ENCODE measurements around the gene SPRY4. TPM values are rescaled to one million over a fixed set of nuclear protein-coding genes. Genes with fewer than 3 reads are reported as not detected.

The SPRY4 gene
- total RNA-seq, 1 experiment from 2014 or later = 7.7 TPM

DNA sequence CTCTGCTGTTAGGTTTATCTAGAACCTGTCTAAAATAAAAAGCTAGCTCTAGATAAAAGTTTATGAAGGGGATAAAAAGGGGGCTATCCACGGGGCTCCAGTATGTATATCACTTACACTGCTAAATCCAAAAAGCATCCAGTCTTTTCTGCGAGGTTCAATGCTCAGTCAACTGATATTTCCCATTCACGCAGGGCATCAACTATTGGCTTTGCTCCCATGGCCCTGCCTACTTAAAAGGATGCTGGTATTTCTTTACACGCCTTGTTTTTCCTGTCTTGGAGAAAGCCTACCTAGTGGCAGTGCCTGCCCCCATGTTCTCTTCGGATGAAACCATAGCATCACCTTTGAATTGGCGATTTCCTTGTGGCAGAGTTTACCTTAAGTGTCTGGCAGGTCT, 8.1 kb downstream of the SPRY4 start:
- Histone ChIP-seq H3K4me3 (ENCODE audit: low read depth, low read length) (no peak overlapping the region), H3K4me1 (peaks cover 15% of the 10 kb centered on the region), H3K27me3 (replicated peaks; ENCODE audit: control insufficient read depth, insufficient read depth, low read length) (no peaks in the 10 kb centered on the region), H3K36me3 (ENCODE audit: control insufficient read depth, insufficient read depth, low read length) (peaks cover 2% of the 10 kb centered on the region), H3K9me3 (no peaks in the 10 kb centered on the region)
- Mint-ChIP-seq H3K36me3 (ENCODE audit: insufficient read depth, unreplicated experiment) (peaks cover 11% of the 10 kb centered on the region), H3K4me1 (ENCODE audit: low read depth, unreplicated experiment) (peaks cover 18% of the 10 kb centered on the region), H3K27me3 (ENCODE audit: insufficient read depth, unreplicated experiment) (no peaks in the 10 kb centered on the region), H3K4me3 (ENCODE audit: unreplicated experiment) (no peak overlapping the region), H3K27ac (ENCODE audit: unreplicated experiment) (no peak overlapping the region), H3K9me3 (ENCODE audit: unreplicated experiment) (no peaks in the 10 kb centered on the region)
- ChIA-PET POLR2A (no interaction called here), CTCF (no interaction called here)
- DNase-seq = no peak
- TF ChIP-seq, protein P1, sequence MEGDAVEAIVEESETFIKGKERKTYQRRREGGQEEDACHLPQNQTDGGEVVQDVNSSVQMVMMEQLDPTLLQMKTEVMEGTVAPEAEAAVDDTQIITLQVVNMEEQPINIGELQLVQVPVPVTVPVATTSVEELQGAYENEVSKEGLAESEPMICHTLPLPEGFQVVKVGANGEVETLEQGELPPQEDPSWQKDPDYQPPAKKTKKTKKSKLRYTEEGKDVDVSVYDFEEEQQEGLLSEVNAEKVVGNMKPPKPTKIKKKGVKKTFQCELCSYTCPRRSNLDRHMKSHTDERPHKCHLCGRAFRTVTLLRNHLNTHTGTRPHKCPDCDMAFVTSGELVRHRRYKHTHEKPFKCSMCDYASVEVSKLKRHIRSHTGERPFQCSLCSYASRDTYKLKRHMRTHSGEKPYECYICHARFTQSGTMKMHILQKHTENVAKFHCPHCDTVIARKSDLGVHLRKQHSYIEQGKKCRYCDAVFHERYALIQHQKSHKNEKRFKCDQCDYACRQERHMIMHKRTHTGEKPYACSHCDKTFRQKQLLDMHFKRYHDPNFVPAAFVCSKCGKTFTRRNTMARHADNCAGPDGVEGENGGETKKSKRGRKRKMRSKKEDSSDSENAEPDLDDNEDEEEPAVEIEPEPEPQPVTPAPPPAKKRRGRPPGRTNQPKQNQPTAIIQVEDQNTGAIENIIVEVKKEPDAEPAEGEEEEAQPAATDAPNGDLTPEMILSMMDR (IDR thresholded peaks at IDR 0.05; ENCODE audit: insufficient read depth in 1 of 2, low read depth in 1 of 2, low read length in 1 of 2, severe bottlenecking in 1 of 2, unreplicated experiment in 1 of 2) = no peak
- intact Hi-C loops (cut with micrococcal nuclease; ENCODE audit: unreplicated experiment) = no loop called here
- no TSS peak for BruUV-seq (replicated peaks)

- TF ChIP-seq, protein P1 (IDR thresholded peaks at IDR 0.05; ENCODE audit: insufficient read depth in 1 of 2, low read depth in 1 of 2, low read length in 1 of 2, severe bottlenecking in 1 of 2, unreplicated experiment in 1 of 2) = no peak
- H3K27me3 Mint-ChIP-seq (ENCODE audit: insufficient read depth, unreplicated experiment) = no peaks in the 10 kb centered on the region
- DNase-seq = no peak
- no peaks in the 10 kb centered on the region for H3K9me3 Mint-ChIP-seq (ENCODE audit: unreplicated experiment)
- Histone ChIP-seq H3K4me3 (ENCODE audit: low read depth, low read length) (no peak overlapping the region), H3K9me3 (no peaks in the 10 kb centered on the region), H3K4me1 (peaks cover 9% of the 10 kb centered on the region), H3K27me3 (replicated peaks; ENCODE audit: control insufficient read depth, insufficient read depth, low read length) (no peaks in the 10 kb centered on the region), H3K36me3 (ENCODE audit: control insufficient read depth, insufficient read depth, low read length) (peaks cover 2% of the 10 kb centered on the region)
- ChIA-PET POLR2A (no interaction called here), CTCF (no interaction called here)
- peaks cover 11% of the 10 kb centered on the region for H3K4me1 Mint-ChIP-seq (ENCODE audit: low read depth, unreplicated experiment)
- BruUV-seq (replicated peaks) = no TSS peak
- no peak overlapping the region for H3K4me3 Mint-ChIP-seq (ENCODE audit: unreplicated experiment)
- H3K27ac Mint-ChIP-seq (ENCODE audit: unreplicated experiment) = no peak overlapping the region
- peaks cover 11% of the 10 kb centered on the region for H3K36me3 Mint-ChIP-seq (ENCODE audit: insufficient read depth, unreplicated experiment)
- intact Hi-C loops (cut with micrococcal nuclease; ENCODE audit: unreplicated experiment) = no loop called here
These were observed 8.8 kb downstream of the SPRY4 start for GRCh38 chr5:142316051-142316450.

DNA sequence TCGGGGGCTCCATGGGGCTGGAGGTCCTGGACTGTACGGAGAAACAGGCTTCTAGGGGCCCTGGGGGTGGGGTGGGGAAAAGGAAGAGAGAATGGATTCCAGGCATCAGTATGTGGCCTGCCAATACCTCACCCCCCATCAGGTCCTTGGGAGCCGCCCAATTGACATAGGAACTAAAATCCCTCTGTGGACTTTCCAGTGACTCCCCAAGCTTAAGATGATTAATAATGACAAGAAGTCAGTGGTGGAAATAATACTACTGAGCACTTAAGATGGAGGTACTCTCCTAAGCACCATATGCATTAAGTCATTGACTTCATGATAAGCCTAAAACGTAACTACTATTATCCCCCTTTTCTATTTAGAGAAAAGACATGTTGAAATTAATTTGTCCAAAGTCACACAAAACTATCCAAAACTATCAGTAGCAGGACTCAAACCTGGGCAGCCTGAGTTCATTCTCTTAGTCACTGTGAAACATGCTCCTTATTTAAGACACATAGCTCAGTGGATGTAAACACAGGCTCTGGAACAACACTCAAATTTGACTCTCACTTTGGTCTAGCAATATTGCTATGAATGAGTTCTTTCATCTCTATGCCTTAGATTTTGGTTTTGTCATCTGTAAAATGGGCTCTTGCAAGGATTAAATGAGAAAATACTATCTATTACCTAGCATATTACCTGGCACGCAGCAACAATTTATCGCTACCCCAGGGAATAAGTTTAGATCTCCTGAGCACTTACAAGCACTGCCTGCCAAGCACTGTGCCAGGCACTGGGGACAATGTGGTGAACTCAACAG, 9.5 kb downstream of the SPRY4 start:
- H3K9me3 ChIP-seq = no peaks in the 10 kb centered on the region
- Mint-ChIP-seq H3K4me3 (ENCODE audit: unreplicated experiment) (no peak overlapping the region), H3K9me3 (ENCODE audit: unreplicated experiment) (no peaks in the 10 kb centered on the region), H3K4me1 (ENCODE audit: low read depth, unreplicated experiment) (peaks cover 4% of the 10 kb centered on the region), H3K36me3 (ENCODE audit: insufficient read depth, unreplicated experiment) (peaks cover 15% of the 10 kb centered on the region), H3K27ac (ENCODE audit: unreplicated experiment) (no peak overlapping the region), H3K27me3 (ENCODE audit: insufficient read depth, unreplicated experiment) (no peaks in the 10 kb centered on the region)
- peaks cover 2% of the 10 kb centered on the region for H3K36me3 ChIP-seq (ENCODE audit: control insufficient read depth, insufficient read depth, low read length)
- H3K4me1 ChIP-seq = peaks cover 1% of the 10 kb centered on the region
- TF ChIP-seq, protein P1 (IDR thresholded peaks at IDR 0.05; ENCODE audit: insufficient read depth in 1 of 2, low read depth in 1 of 2, low read length in 1 of 2, severe bottlenecking in 1 of 2, unreplicated experiment in 1 of 2) = no peak
- CTCF ChIA-PET = no interaction called here
- no peak for DNase-seq
- no peaks in the 10 kb centered on the region for H3K27me3 ChIP-seq (replicated peaks; ENCODE audit: control insufficient read depth, insufficient read depth, low read length)
- POLR2A ChIA-PET = no interaction called here
- H3K4me3 ChIP-seq (ENCODE audit: low read depth, low read length) = no peak overlapping the region
- intact Hi-C loops (cut with micrococcal nuclease; ENCODE audit: unreplicated experiment) = no loop called here
- BruUV-seq (replicated peaks) = no TSS peak
